MG63 (cell line): Measurements from ENCODE around the gene CATSPER3. TPM values are rescaled to one million over a fixed set of nuclear protein-coding genes. Genes with fewer than 3 reads are reported as not detected.

Experiments
- DNase-seq: peaks from one replicate; pipeline ENCODE4 v3.0.0-alpha.2; 2020
- H3K27me3 ChIP-seq: fragments of 250-450 bp; sonication (Bioruptor Pico); 2 replicates; pipeline ENCODE4 v1.5.1; 2020; ENCODE audit warnings: mild to moderate bottlenecking, moderate library complexity
- H3K36me3 ChIP-seq: fragments of 250-450 bp; sonication (Bioruptor Pico); 2 replicates; pipeline ENCODE4 v1.5.1; 2020; ENCODE audit warnings: mild to moderate bottlenecking, moderate library complexity
- H3K4me3 ChIP-seq: fragments of 250-450 bp; sonication (Bioruptor Pico); 2 replicates; pipeline ENCODE4 v1.5.1; 2020; ENCODE audit warnings: mild to moderate bottlenecking, moderate library complexity
- H3K9me3 ChIP-seq: fragments of 250-450 bp; sonication (Bioruptor Pico); 2 replicates; pipeline ENCODE4 v1.5.1; 2020; ENCODE audit warnings: mild to moderate bottlenecking, moderate library complexity
- total RNA-seq: library from RNA; depleted of rRNA; stranded (reverse); fragments of >200 nt; shearing (Covaris generic); gene quantifications from 2 replicates; pipeline ENCODE4 v1.2.3, GENCODE V29; 2014; ENCODE audit warnings: low replicate concordance; rRNA removed

Gene CATSPER3
- 0.59 and 1.5 TPM in 2 replicates for total RNA-seq

- Histone ChIP-seq H3K36me3 (peaks cover 22% of the 10 kb centered on the region), H3K4me3 (no peak within 1 kb of the TSS), H3K27me3 (no peaks in the 10 kb centered on the region), H3K9me3 (no peaks in the 10 kb centered on the region)
- no peak for DNase-seq
Observed at GRCh38 chr5:134967607-134968006, at the start of gene CATSPER3. Gene CATSPER3 (plus strand): TSS chr5:134967907. CDS start chr5:134967992, 85 bp downstream.

GRCh38 chr5:134918861-134919260 is 48.8 kb upstream of the CATSPER3 start:
- DNase-seq, result no peak
- Histone ChIP-seq H3K36me3 (peaks cover 50% of the 10 kb centered on the region), H3K27me3 (no peaks in the 10 kb centered on the region), H3K9me3 (no peaks in the 10 kb centered on the region), H3K4me3 (no peak overlapping the region)

GRCh38 chr5:134920848-134921575 is 46.7 kb upstream of the CATSPER3 start:
- H3K9me3 ChIP-seq, result no peaks in the 10 kb centered on the region
- H3K27me3 ChIP-seq, result no peaks in the 10 kb centered on the region
- peaks cover 31% of the 10 kb centered on the region for H3K36me3 ChIP-seq
- no peak for DNase-seq
- no peak overlapping the region for H3K4me3 ChIP-seq

GRCh38 chr5:134932508-134932907 is 35.2 kb upstream of the CATSPER3 start:
- no peak for DNase-seq
- peaks cover 32% of the 10 kb centered on the region for H3K36me3 ChIP-seq
- no peaks in the 10 kb centered on the region for H3K27me3 ChIP-seq
- H3K9me3 ChIP-seq, result no peaks in the 10 kb centered on the region
- no peak overlapping the region for H3K4me3 ChIP-seq

GRCh38 chr5:134934202-134934601 is 33.5 kb upstream of the CATSPER3 start:
- H3K36me3 ChIP-seq, result peaks cover 42% of the 10 kb centered on the region
- H3K9me3 ChIP-seq, result no peaks in the 10 kb centered on the region
- H3K4me3 ChIP-seq, result no peak overlapping the region
- no peak for DNase-seq
- no peaks in the 10 kb centered on the region for H3K27me3 ChIP-seq

GRCh38 chr5:134935711-134936602 is 31.8 kb upstream of the CATSPER3 start:
- H3K4me3 ChIP-seq, result no peak overlapping the region
- H3K27me3 ChIP-seq, result no peaks in the 10 kb centered on the region
- peaks cover 45% of the 10 kb centered on the region for H3K36me3 ChIP-seq
- DNase-seq, result no peak
- H3K9me3 ChIP-seq, result no peaks in the 10 kb centered on the region

GRCh38 chr5:134937526-134937925 is 30.2 kb upstream of the CATSPER3 start:
- Histone ChIP-seq H3K36me3 (peaks cover 37% of the 10 kb centered on the region), H3K27me3 (no peaks in the 10 kb centered on the region), H3K4me3 (no peak overlapping the region), H3K9me3 (no peaks in the 10 kb centered on the region)
- no peak for DNase-seq

- H3K4me3 ChIP-seq, result no peak overlapping the region
- H3K36me3 ChIP-seq, result peaks cover 33% of the 10 kb centered on the region
- no peaks in the 10 kb centered on the region for H3K9me3 ChIP-seq
- no peak for DNase-seq
- no peaks in the 10 kb centered on the region for H3K27me3 ChIP-seq
Observed at GRCh38 chr5:134938030-134938429, 29.7 kb upstream of the CATSPER3 start.

GRCh38 chr5:134939500-134939899 is 28.2 kb upstream of the CATSPER3 start:
- Histone ChIP-seq H3K4me3 (no peak overlapping the region), H3K27me3 (no peaks in the 10 kb centered on the region), H3K36me3 (peaks cover 27% of the 10 kb centered on the region), H3K9me3 (no peaks in the 10 kb centered on the region)
- no peak for DNase-seq

GRCh38 chr5:134943547-134943946 is 24.2 kb upstream of the CATSPER3 start:
- Histone ChIP-seq H3K27me3 (no peaks in the 10 kb centered on the region), H3K4me3 (no peak overlapping the region), H3K9me3 (no peaks in the 10 kb centered on the region), H3K36me3 (peaks cover 9% of the 10 kb centered on the region)
- DNase-seq, result no peak

GRCh38 chr5:134944630-134945029 is 23.1 kb upstream of the CATSPER3 start:
- Histone ChIP-seq H3K36me3 (peaks cover 4% of the 10 kb centered on the region), H3K27me3 (no peaks in the 10 kb centered on the region), H3K9me3 (no peaks in the 10 kb centered on the region), H3K4me3 (no peak overlapping the region)
- DNase-seq, result no peak

- Histone ChIP-seq H3K36me3 (peaks cover under 1% of the 10 kb centered on the region; the same call in 1 of the 2 replicates), H3K27me3 (no peaks in the 10 kb centered on the region), H3K9me3 (no peaks in the 10 kb centered on the region), H3K4me3 (no peak overlapping the region)
- no peak for DNase-seq
Observed at GRCh38 chr5:134945041-134945440, 22.7 kb upstream of the CATSPER3 start.

GRCh38 chr5:134948911-134949310 is 18.8 kb upstream of the CATSPER3 start:
- H3K4me3 ChIP-seq, result no peak overlapping the region
- no peaks in the 10 kb centered on the region for H3K27me3 ChIP-seq
- H3K9me3 ChIP-seq, result peaks cover 5% of the 10 kb centered on the region
- no peaks in the 10 kb centered on the region for H3K36me3 ChIP-seq
- DNase-seq, result peak; percentile 84

- H3K9me3 ChIP-seq, result peaks cover 9% of the 10 kb centered on the region
- H3K36me3 ChIP-seq, result peaks cover 3% of the 10 kb centered on the region; the same call in 1 of the 2 replicates
- DNase-seq, result no peak
- no peak overlapping the region for H3K4me3 ChIP-seq
- H3K27me3 ChIP-seq, result no peaks in the 10 kb centered on the region
Observed at GRCh38 chr5:134949316-134949715, 18.4 kb upstream of the CATSPER3 start.

- Histone ChIP-seq H3K9me3 (peaks cover 15% of the 10 kb centered on the region), H3K27me3 (no peaks in the 10 kb centered on the region), H3K36me3 (peaks cover 32% of the 10 kb centered on the region), H3K4me3 (no peak overlapping the region)
- DNase-seq, result no peak
Observed at GRCh38 chr5:134957920-134958608, 9.6 kb upstream of the CATSPER3 start.

- H3K36me3 ChIP-seq, result peaks cover 37% of the 10 kb centered on the region
- H3K9me3 ChIP-seq, result peaks cover 12% of the 10 kb centered on the region
- H3K27me3 ChIP-seq, result no peaks in the 10 kb centered on the region
- H3K4me3 ChIP-seq, result no peak overlapping the region
- DNase-seq, result no peak
Observed at GRCh38 chr5:134958755-134959154, 9.0 kb upstream of the CATSPER3 start.

GRCh38 chr5:134963098-134963497 is 4.6 kb upstream of the CATSPER3 start:
- DNase-seq, result no peak

More at GRCh38 chr5:134963098-134963497, 4.6 kb upstream of the CATSPER3 start:
- H3K27me3 ChIP-seq, result no peaks in the 10 kb centered on the region
- no peaks in the 10 kb centered on the region for H3K9me3 ChIP-seq
- no peak overlapping the region for H3K4me3 ChIP-seq
- peaks cover 43% of the 10 kb centered on the region for H3K36me3 ChIP-seq
